Liver (tissue), 4 donors: ENCODE results near the gene CPA5. TPM values are rescaled to one million over a fixed set of nuclear protein-coding genes. Genes with fewer than 3 reads are reported as not detected.

Source experiments
- polyA plus RNA-seq, 2 donors: library from polyadenylated mRNA; stranded (reverse) in 1 of 2; unstranded in 1 of 2; fragments of 200-250 nt in 1 of 2; fragments of >200 nt in 1 of 2; fragmentation: Nextera tagmentation in 1 of 2; extraction: Ambion mirVana in 1 of 2; gene quantifications; one replicate each; pipeline versions ENCODE4 v1.2.1 to v1.2.3, GENCODE V29; 2013 to 2015
- total RNA-seq, 2 donors: library from RNA; depleted of rRNA; stranded (reverse); fragments of >200 nt; gene quantifications; one replicate each; pipeline ENCODE4 v1.2.3, GENCODE V29; 2014
- donor health status: healthy.
- donor health status: healthy.
- donor health status: healthy.

Gene CPA5
- total and polyA plus RNA-seq, 4 donors: 0.33 TPM; not detected in 3

Other genes starting within 250 kb of the CPA5 start
- 10 to 100 TPM in 1 of 2 donors, 1 to 10 TPM in 1; 9.0 to 10.1 TPM for gene TMEM209, start 139.4 kb upstream of the CPA5 start, total RNA-seq
- gene TMEM209, start 139.4 kb upstream of the CPA5 start, polyA plus RNA-seq: 1 to 10 TPM; 4.5 to 9.0 TPM
- not detected for gene SSMEM1, start 137.0 kb upstream of the CPA5 start, total RNA-seq
- gene SSMEM1, start 137.0 kb upstream of the CPA5 start, polyA plus RNA-seq: not detected
- not detected for gene CPA2, start 78.0 kb upstream of the CPA5 start, total RNA-seq
- gene CPA2, start 78.0 kb upstream of the CPA5 start, polyA plus RNA-seq: not detected
- gene CPA4, start 51.7 kb upstream of the CPA5 start, total RNA-seq: under 1 TPM in 1 of 2 donors, not detected in 1; 0.05 TPM
- under 1 TPM in 1 of 2 donors, not detected in 1; 0.03 TPM for gene CPA4, start 51.7 kb upstream of the CPA5 start, polyA plus RNA-seq
- under 1 TPM in 1 of 2 donors, not detected in 1; 0.42 TPM for gene CPA1, start 35.7 kb downstream of the CPA5 start, total RNA-seq
- under 1 TPM in 1 of 2 donors, not detected in 1; 0.07 TPM for gene CPA1, start 35.7 kb downstream of the CPA5 start, polyA plus RNA-seq
- 1 to 10 TPM; 2.3 to 2.9 TPM for gene CEP41, start 96.2 kb downstream of the CPA5 start, total RNA-seq
- 1 to 10 TPM; 2.7 to 3.5 TPM for gene CEP41, start 96.2 kb downstream of the CPA5 start, polyA plus RNA-seq
- 10 to 100 TPM; 23.3 to 42.4 TPM for gene MEST, start 147.3 kb downstream of the CPA5 start, total RNA-seq
- 10 to 100 TPM; 12.6 to 22.7 TPM for gene MEST, start 147.3 kb downstream of the CPA5 start, polyA plus RNA-seq